Hepatocyte (in vitro differentiated cells): ENCODE results near the gene KRTAP5-1. TPM values are rescaled to one million over a fixed set of nuclear protein-coding genes. Genes with fewer than 3 reads are reported as not detected.
A peak's percentile ranks its signal among the peaks of the same experiment; 100 is the strongest.

ENCODE experiments used
- DNase-seq: peaks from one replicate; pipeline ENCODE4 v3.0.0-alpha.2; 2016; ENCODE audit warnings: low spot score
- H2AFZ ChIP-seq: fragments of 200-600 bp; sonication (generic); 2 replicates; pipeline ENCODE4 v1.6.0; 2016; ENCODE audit warnings: antibody characterized with exemption, mild to moderate bottlenecking
- H3K27ac ChIP-seq: fragments of 200-600 bp; sonication (generic); 2 replicates; pipeline ENCODE4 v1.5.1; 2016; ENCODE audit warnings: mild to moderate bottlenecking
- H3K27me3 ChIP-seq: fragments of 200-600 bp; sonication (generic); 2 replicates; pipeline ENCODE4 v1.6.1; 2016
- H3K36me3 ChIP-seq: fragments of 200-600 bp; sonication (generic); replicated peaks from 2 replicates; pipeline ENCODE4 v1.5.1; 2016; ENCODE audit warnings: low read depth; ENCODE audit not compliant: insufficient read depth
- H3K4me1 ChIP-seq: fragments of 200-600 bp; sonication (generic); 2 replicates; pipeline ENCODE4 v1.5.1; 2016; ENCODE audit warnings: mild to moderate bottlenecking, moderate library complexity; ENCODE audit not compliant: insufficient read depth
- H3K4me2 ChIP-seq: fragments of 200-600 bp; sonication (generic); 2 replicates; pipeline ENCODE4 v1.6.0; 2016
- H3K4me3 ChIP-seq: fragments of 200-600 bp; sonication (generic); 2 replicates; pipeline ENCODE4 v1.5.1; 2016; ENCODE audit warnings: mild to moderate bottlenecking
- H3K79me2 ChIP-seq: fragments of 200-600 bp; sonication (generic); 2 replicates; pipeline ENCODE4 v1.6.0; 2017; ENCODE audit warnings: mild to moderate bottlenecking
- H3K9me2 ChIP-seq: fragments of 200-600 bp; sonication (generic); replicated peaks from 2 replicates; pipeline ENCODE4 v1.6.0; 2017; ENCODE audit warnings: mild to moderate bottlenecking; ENCODE audit not compliant: insufficient read depth
- H3K9me3 ChIP-seq: fragments of 200-600 bp; sonication (generic); 2 replicates; pipeline ENCODE4 v1.5.1; 2016; ENCODE audit warnings: low read depth, mild to moderate bottlenecking
- H4K20me1 ChIP-seq: fragments of 200-600 bp; sonication (generic); 2 replicates; pipeline ENCODE4 v1.6.0; 2016; ENCODE audit warnings: mild to moderate bottlenecking; ENCODE audit not compliant: insufficient read depth, poor library complexity, severe bottlenecking
- CTCF ChIP-seq: fragments of 200-600 bp; sonication (generic); IDR thresholded peaks from 2 replicates; pipeline ENCODE4 v1.5.1; 2016; ENCODE audit warnings: antibody characterized with exemption, mild to moderate bottlenecking; ENCODE audit not compliant: poor library complexity
- EZH2 ChIP-seq: fragments of 200-600 bp; sonication (generic); IDR thresholded peaks from 2 replicates; pipeline ENCODE4 v1.6.1; 2016; ENCODE audit warnings: antibody characterized with exemption, mild to moderate bottlenecking, borderline replicate concordance
- EZH2phosphoT487 ChIP-seq: fragments of 200-600 bp; sonication (generic); IDR thresholded peaks from one replicate; pipeline ENCODE4 v1.6.1; 2018; ENCODE audit warnings: antibody characterized with exemption, mild to moderate bottlenecking, low read depth, moderate library complexity; ENCODE audit not compliant: unreplicated experiment, severe bottlenecking
- WGBS: methylation state at CpG from one replicate; pipeline ENCODE4 v1.1.6; 2016; ENCODE audit warnings: low lambda C conversion rate; ENCODE audit errors: missing lambda C conversion rate; 5-methylcytosine and 5-hydroxymethylcytosine counted together
- polyA plus RNA-seq: library from polyadenylated mRNA; unstranded; fragments of >200 nt; fragmentation: Nextera tagmentation; extraction: Ambion mirVana; gene quantifications from 2 replicates; pipeline ENCODE4 v1.2.1, GENCODE V29; 2016
- total RNA-seq: library from RNA; depleted of rRNA; stranded (reverse); fragments of >200 nt; gene quantifications from 2 replicates; pipeline ENCODE4 v1.2.3, GENCODE V29; 2014

Gene KRTAP5-1
- total and polyA plus RNA-seq, 2 experiments from 2014 or later = not detected

- H3K27ac ChIP-seq = no peak overlapping the region
Measured at GRCh38 chr11:1554981-1555712, 29.9 kb downstream of the KRTAP5-1 start.

DNA sequence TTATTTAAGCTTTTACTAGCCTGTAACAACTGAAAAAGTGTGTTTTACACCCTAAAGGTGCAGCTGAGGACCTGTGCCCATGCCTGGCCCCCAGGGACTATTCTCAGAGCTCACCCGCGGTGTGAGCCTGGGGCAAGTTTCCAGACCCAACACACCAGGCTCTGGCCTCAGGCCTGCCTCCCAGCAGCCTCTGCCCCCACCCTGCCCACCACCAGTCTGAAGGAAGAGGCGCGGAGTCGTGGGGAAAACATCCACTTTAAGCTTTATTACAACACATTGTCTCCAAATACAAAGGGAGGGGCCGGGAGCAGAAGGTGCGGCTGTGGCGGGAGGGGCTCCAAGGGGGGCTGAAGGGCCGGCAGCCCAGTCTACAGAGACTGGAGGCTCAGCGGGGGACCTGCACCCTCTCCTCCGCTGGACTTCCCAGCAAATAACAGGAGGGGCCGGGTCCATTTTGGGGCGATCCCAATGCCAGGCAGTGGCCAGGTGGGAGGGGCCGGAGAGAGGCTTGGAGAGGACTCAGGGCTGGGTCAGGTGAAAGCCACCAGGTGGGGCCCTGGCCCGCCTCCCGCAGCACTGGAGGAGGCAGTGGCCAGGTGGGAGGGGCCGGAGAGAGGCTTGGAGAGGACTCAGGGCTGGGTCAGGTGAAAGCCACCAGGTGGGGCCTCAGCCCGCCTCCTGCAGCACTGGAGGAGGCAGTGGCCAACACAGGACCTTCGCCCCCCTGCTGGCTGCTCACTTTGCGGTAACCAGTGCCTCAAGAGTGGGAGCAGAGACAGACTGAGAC is 31.1 kb downstream of the KRTAP5-1 start:
- Histone ChIP-seq H3K79me2 (no peaks in the 10 kb centered on the region), H3K4me2 (peak overlapping the region; percentile 56), H4K20me1 (no peaks in the 10 kb centered on the region), H3K27me3 (peaks cover 2% of the 10 kb centered on the region), H3K9me2 (no peaks in the 10 kb centered on the region), H3K36me3 (no peaks in the 10 kb centered on the region), H3K9me3 (no peaks in the 10 kb centered on the region), H2AFZ (no peak overlapping the region), H3K4me3 (no peak overlapping the region), H3K27ac (no peak overlapping the region), H3K4me1 (peaks cover 36% of the 10 kb centered on the region)
- peak; percentile 81 for DNase-seq
- WGBS = 45% methylated on average over 17 of the region's 20 CpGs
- TF ChIP-seq EZH2phosphoT487 (no peak), EZH2 (no peak), CTCF (peak; percentile 27)

More at GRCh38 chr11:1554981-1555712, 29.9 kb downstream of the KRTAP5-1 start:
- no peak for DNase-seq
- Histone ChIP-seq H3K27me3 (no peaks in the 10 kb centered on the region), H3K4me1 (peaks cover 43% of the 10 kb centered on the region), H4K20me1 (no peaks in the 10 kb centered on the region), H2AFZ (no peak overlapping the region), H3K4me2 (no peak overlapping the region), H3K9me2 (no peaks in the 10 kb centered on the region), H3K4me3 (no peak overlapping the region), H3K9me3 (no peaks in the 10 kb centered on the region), H3K79me2 (no peaks in the 10 kb centered on the region), H3K36me3 (no peaks in the 10 kb centered on the region)
- TF ChIP-seq CTCF = no peak
- no peak for TF ChIP-seq EZH2phosphoT487
- no peak for TF ChIP-seq EZH2
- WGBS = 86% methylated on average over 12 of the region's 13 CpGs

- Histone ChIP-seq H4K20me1 (no peaks in the 10 kb centered on the region), H3K27me3 (peaks cover 24% of the 10 kb centered on the region), H3K79me2 (no peaks in the 10 kb centered on the region), H2AFZ (no peak overlapping the region), H3K4me2 (no peak overlapping the region), H3K4me3 (no peak overlapping the region), H3K9me3 (no peaks in the 10 kb centered on the region), H3K4me1 (peaks cover 29% of the 10 kb centered on the region), H3K27ac (no peak overlapping the region), H3K9me2 (no peaks in the 10 kb centered on the region), H3K36me3 (no peaks in the 10 kb centered on the region)
- no peak for DNase-seq
- no peak for TF ChIP-seq EZH2
- TF ChIP-seq EZH2phosphoT487 = no peak
- TF ChIP-seq CTCF = no peak
- 80% methylated on average over 13 of the region's 13 CpGs for WGBS
Measured at GRCh38 chr11:1549338-1550330, 35.4 kb downstream of the KRTAP5-1 start.
